WTC11 (cell line): ENCODE measurements around the gene ARHGAP22. TPM values are rescaled to one million over a fixed set of nuclear protein-coding genes. Genes with fewer than 3 reads are reported as not detected.

Experiments used
- ATAC-seq: fragments of 200-7000 bp; cut with Tn5 transposase; 2 replicates; pipeline ENCODE4 v1.10.0; 2021; ENCODE audit warnings: mild to moderate bottlenecking, moderate library complexity
- CTCF ChIA-PET: fragments of 300-600 bp; sonication (Branson Sonifier 250); formaldehyde crosslinking; loops from one replicate; lab custom pipeline; 2021; ENCODE audit warnings: antibody characterized with exemption; lab: Charles Lee
- POLR2A ChIA-PET: fragments of 350-600 bp; sonication (Branson Sonifier 250); formaldehyde crosslinking; loops from one replicate; lab custom pipeline; 2021; ENCODE audit warnings: antibody characterized with exemption; lab: Charles Lee
- DNase-seq: peaks from one replicate; pipeline ENCODE4 v3.0.0; 2021; ENCODE audit warnings: low spot score
- H3K27ac Mint-ChIP-seq: 2 replicates; pipeline ENCODE4 v1.8.0; 2021; ENCODE audit warnings: mixed read lengths
- H3K27me3 Mint-ChIP-seq: 2 replicates; pipeline ENCODE4 v1.8.0; 2021; ENCODE audit warnings: low read depth, mild to moderate bottlenecking, moderate library complexity, mixed read lengths
- H3K36me3 Mint-ChIP-seq: 2 replicates; pipeline ENCODE4 v1.8.0; 2021; ENCODE audit warnings: mixed read lengths
- H3K4me1 Mint-ChIP-seq: 2 replicates; pipeline ENCODE4 v1.8.0; 2022; ENCODE audit warnings: mixed read lengths
- H3K4me3 Mint-ChIP-seq: 2 replicates; pipeline ENCODE4 v1.8.0; 2021; ENCODE audit warnings: mild to moderate bottlenecking, moderate library complexity, mixed read lengths
- H3K9me3 Mint-ChIP-seq: 2 replicates; pipeline ENCODE4 v1.8.0; 2021; ENCODE audit warnings: mixed read lengths
- AR ChIP-seq: fragments of 250-450 bp; sonication (Bioruptor Pico); IDR thresholded peaks from 2 replicates; pipeline ENCODE4 v1.9.0; 2021; ENCODE audit warnings: mild to moderate bottlenecking
- ATF6 ChIP-seq: sonication (generic); formaldehyde crosslinking; IDR thresholded peaks from 2 replicates; pipeline ENCODE4 v1.8.1; 2023; ENCODE audit warnings: mild to moderate bottlenecking, missing genetic modification reagents
- CTCF ChIP-seq: fragments of 200-600 bp; IDR thresholded peaks from 2 replicates; pipeline ENCODE4 v1.8.0; 2022; ENCODE audit warnings: antibody characterized with exemption
- ESRRA ChIP-seq: sonication (generic); formaldehyde crosslinking; IDR thresholded peaks from 2 replicates; pipeline ENCODE4 v1.8.1; 2022; ENCODE audit warnings: mild to moderate bottlenecking, missing genetic modification reagents, borderline replicate concordance
- GRHL2 ChIP-seq: fragments of 250-450 bp; sonication (Bioruptor Pico); IDR thresholded peaks from 2 replicates; pipeline ENCODE4 v1.8.0; 2022; ENCODE audit warnings: mild to moderate bottlenecking, moderate library complexity; ENCODE audit not compliant: insufficient replicate concordance, severe bottlenecking
- JAZF1 ChIP-seq: fragments of 250-450 bp; sonication (Bioruptor Pico); IDR thresholded peaks from 2 replicates; pipeline ENCODE4 v1.9.0; 2021; ENCODE audit warnings: moderate library complexity, mild to moderate bottlenecking, inconsistent platforms
- KAT7 ChIP-seq: sonication (generic); formaldehyde crosslinking; IDR thresholded peaks from 2 replicates; pipeline ENCODE4 v1.8.1; 2023; ENCODE audit warnings: missing genetic modification reagents, mild to moderate bottlenecking, borderline replicate concordance
- MXD4 ChIP-seq: fragments of 250-450 bp; sonication (Bioruptor Pico); IDR thresholded peaks from 2 replicates; pipeline ENCODE4 v1.8.0; 2021; ENCODE audit warnings: mild to moderate bottlenecking, moderate library complexity, borderline replicate concordance
- PRDM15 ChIP-seq: sonication (generic); formaldehyde crosslinking; IDR thresholded peaks from 2 replicates; pipeline ENCODE4 v1.8.0; 2022; ENCODE audit warnings: missing genetic modification reagents
- PREB ChIP-seq: sonication (generic); formaldehyde crosslinking; IDR thresholded peaks from 2 replicates; pipeline ENCODE4 v1.8.1; 2022; ENCODE audit warnings: mild to moderate bottlenecking, missing genetic modification reagents, moderate library complexity, borderline replicate concordance
- TEAD1 ChIP-seq: sonication (generic); formaldehyde crosslinking; IDR thresholded peaks from 2 replicates; pipeline ENCODE4 v1.8.0; 2022; ENCODE audit warnings: mild to moderate bottlenecking, missing genetic modification reagents
- ZBTB21 ChIP-seq: sonication (generic); formaldehyde crosslinking; IDR thresholded peaks from 2 replicates; pipeline ENCODE4 v1.8.1; 2023; ENCODE audit warnings: mild to moderate bottlenecking, missing genetic modification reagents, borderline replicate concordance
- ZNF263 ChIP-seq: sonication (generic); formaldehyde crosslinking; IDR thresholded peaks from 2 replicates; pipeline ENCODE4 v1.8.1; 2022; ENCODE audit warnings: low read depth, mild to moderate bottlenecking, moderate library complexity, missing genetic modification reagents
- ZNF281 ChIP-seq: sonication (generic); formaldehyde crosslinking; IDR thresholded peaks from 2 replicates; pipeline ENCODE4 v1.8.0; 2023; ENCODE audit warnings: mild to moderate bottlenecking, missing genetic modification reagents
- ZNF425 ChIP-seq: fragments of 250-450 bp; sonication (Bioruptor Pico); conservative IDR thresholded peaks from 2 replicates; pipeline ENCODE4 v1.9.0; 2021; ENCODE audit warnings: mild to moderate bottlenecking
- total RNA-seq: library from RNA; stranded (reverse); gene quantifications from 3 replicates; pipeline ENCODE4 v1.2.3, GENCODE V29; 2021

The ARHGAP22 gene
- total RNA-seq, 1 experiment from 2014 or later: 8.6 TPM

- no peak for TF ChIP-seq ZNF425 (CRISPR knock-in tag)
- TF ChIP-seq ATF6 (CRISPR knock-in tag): no peak
- TF ChIP-seq MXD4 (CRISPR knock-in tag): no peak
- TF ChIP-seq AR (CRISPR knock-in tag): no peak
- no peak for TF ChIP-seq TEAD1 (CRISPR knock-in tag)
- TF ChIP-seq JAZF1 (CRISPR knock-in tag): no peak
- TF ChIP-seq KAT7 (CRISPR knock-in tag): no peak
- no peak for TF ChIP-seq ESRRA
- TF ChIP-seq PREB (CRISPR knock-in tag): no peak
Measured at GRCh38 chr10:48445932-48446331, 158.9 kb downstream of the ARHGAP22 start (continued).

- DNase-seq (no peak), ATAC-seq (peak; percentile 65)
- H3K9me3 Mint-ChIP-seq: no peaks in the 10 kb centered on the region
- CTCF ChIA-PET: interaction anchor here (0.6 to 3.6 kb wide), 56 partner anchors 8 to 300 kb away, joined by 3 to 82 read pairs (median 4); partner anchors contain the start of gene ARHGAP22
- H3K4me3 Mint-ChIP-seq: no peak overlapping the region
- H3K4me1 Mint-ChIP-seq: peaks cover 20% of the 10 kb centered on the region
- no peaks in the 10 kb centered on the region for H3K27me3 Mint-ChIP-seq
- TF ChIP-seq ZNF263 (CRISPR knock-in tag) (no peak), CTCF (no peak), GRHL2 (CRISPR knock-in tag) (no peak), MXD4 (CRISPR knock-in tag) (no peak), ZBTB21 (CRISPR knock-in tag) (no peak), ZNF281 (CRISPR knock-in tag) (no peak), PRDM15 (CRISPR knock-in tag) (0 out of 2 replicates have a peak, but pooled peaks have one; percentile 36)
- POLR2A ChIA-PET: no interaction called here
- H3K36me3 Mint-ChIP-seq: no peaks in the 10 kb centered on the region
- H3K27ac Mint-ChIP-seq: peak overlapping the region; percentile 39
Measured at GRCh38 chr10:48444861-48445841, 159.7 kb downstream of the ARHGAP22 start.
